ENCODE measurements around the gene PLCH2.

- TF ChIP-seq YY1 (IDR thresholded peaks at IDR 0.05; ENCODE audit: low read depth) = no peak
- TF ChIP-seq TAF1 (IDR thresholded peaks at IDR 0.05; ENCODE audit: low read depth) = no peak
- no peak for TF ChIP-seq TCF12 (IDR thresholded peaks at IDR 0.05; ENCODE audit: low read depth)
- no peak for TF ChIP-seq RAD21 (IDR thresholded peaks at IDR 0.05; ENCODE audit: low read depth)
- no peak for TF ChIP-seq NFIC (IDR thresholded peaks at IDR 0.05)
- TF ChIP-seq EP300 (IDR thresholded peaks at IDR 0.05; ENCODE audit: borderline replicate concordance) = no peak
- no peak for TF ChIP-seq MAX (IDR thresholded peaks at IDR 0.05)
- no peak for TF ChIP-seq CREB1 (IDR thresholded peaks at IDR 0.05; ENCODE audit: low read depth)
- TF ChIP-seq REST (IDR thresholded peaks at IDR 0.05; ENCODE audit: low read depth) = no peak
- TF ChIP-seq TEAD4 (IDR thresholded peaks at IDR 0.05) = no peak
These were observed 17.4 kb upstream of the PLCH2 start for GRCh38 chr1:2458687-2459086.
